HG03039 (cell line): ENCODE data around the gene PTPRC.

Experiments used
- ATAC-seq: cut with Tn5 transposase; IDR thresholded peaks from one replicate; pipeline ENCODE4 v1.9.1; 2021; ENCODE audit warnings: mild to moderate bottlenecking, moderate library complexity; ENCODE audit not compliant: unreplicated experiment

Gene PTPRC

DNA sequence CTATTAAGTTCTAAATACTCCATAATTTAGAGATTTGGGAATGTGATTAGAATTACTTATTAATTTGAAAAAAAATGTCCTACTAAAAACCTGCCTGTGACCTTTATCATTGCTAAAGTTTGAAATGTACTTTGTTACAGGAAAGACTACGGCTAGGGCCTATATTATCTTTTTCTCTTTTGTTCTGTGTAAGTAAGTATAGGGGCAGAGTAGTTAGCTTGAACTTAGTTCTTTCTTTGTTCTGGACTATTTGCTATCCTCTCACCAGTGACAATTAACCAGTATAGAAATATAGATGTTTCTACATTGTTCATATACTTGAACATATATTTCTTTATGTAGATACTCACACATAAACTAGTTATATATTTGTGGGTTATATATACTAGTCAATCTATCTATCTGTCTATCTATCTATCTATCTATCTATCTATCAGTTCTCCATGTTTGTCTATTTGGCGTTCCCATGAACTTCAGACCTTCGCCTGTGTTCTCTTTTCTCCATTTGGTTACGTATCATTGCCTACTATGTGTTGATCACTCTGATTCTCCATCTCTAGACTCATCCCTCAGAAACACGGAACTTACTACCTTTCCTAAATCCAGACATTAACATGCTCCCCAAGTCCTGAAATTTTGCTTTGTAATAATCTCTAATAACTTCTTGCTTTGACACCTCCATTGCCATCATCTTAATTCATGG, 3.3 kb downstream of the PTPRC start:
- no peak for ATAC-seq

DNA sequence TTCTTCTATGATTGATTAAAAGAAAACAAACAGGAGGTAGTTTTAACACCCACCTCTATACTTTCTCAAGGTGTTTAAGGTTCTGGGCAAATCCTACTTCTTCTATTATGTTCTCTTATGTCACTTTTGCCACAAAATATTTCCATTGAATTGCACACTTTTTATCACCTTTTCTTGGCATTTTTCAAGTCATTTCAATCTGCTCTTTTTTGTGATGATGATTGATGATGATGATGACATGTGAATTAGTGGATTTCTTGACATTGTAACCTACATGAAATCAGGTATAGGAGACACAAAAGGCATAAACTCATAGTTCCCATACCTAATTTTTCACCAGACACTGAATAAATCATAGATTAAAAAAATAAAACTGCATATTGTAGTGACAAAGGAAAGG, 4.1 kb downstream of the PTPRC start:
- ATAC-seq, result no peak

DNA sequence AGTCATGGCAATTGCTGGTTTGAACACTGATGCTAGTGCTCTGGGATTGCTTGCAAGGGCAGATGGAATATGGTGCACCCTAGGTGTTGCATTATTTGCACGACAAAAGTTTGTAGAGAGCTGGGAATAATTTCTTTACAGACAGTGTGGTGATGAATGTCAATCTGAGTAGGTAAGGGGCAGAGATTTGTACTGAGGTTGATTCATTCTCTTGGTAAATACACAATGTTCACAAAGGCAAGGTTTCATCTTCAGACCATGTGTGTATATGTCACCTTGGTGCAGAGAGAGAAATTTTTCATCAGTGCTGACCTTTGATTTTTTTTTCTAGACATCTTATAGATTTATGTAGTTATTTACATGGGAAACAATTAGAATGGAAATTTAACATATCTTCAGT, 5.0 kb downstream of the PTPRC start:
- no peak for ATAC-seq

DNA sequence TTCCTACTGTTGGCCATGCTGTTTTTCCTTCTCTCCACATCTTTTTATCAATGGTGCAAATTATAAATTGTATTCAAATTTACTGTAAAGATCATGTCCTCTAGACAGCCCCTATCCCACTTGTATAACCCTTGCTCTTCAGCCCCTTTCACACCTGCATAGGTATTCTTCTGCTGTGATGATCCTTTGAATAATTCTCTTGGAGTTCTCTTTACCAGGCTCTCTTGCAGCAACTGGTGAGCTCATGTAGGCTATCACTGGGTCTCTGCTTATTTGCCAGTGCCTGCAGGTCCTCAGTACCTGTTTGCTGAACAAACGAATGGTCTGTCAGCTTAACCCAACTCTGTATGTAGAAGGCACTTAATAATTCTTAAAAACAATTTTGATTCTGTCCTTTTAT, 8.2 kb downstream of the PTPRC start:
- no peak for ATAC-seq

DNA sequence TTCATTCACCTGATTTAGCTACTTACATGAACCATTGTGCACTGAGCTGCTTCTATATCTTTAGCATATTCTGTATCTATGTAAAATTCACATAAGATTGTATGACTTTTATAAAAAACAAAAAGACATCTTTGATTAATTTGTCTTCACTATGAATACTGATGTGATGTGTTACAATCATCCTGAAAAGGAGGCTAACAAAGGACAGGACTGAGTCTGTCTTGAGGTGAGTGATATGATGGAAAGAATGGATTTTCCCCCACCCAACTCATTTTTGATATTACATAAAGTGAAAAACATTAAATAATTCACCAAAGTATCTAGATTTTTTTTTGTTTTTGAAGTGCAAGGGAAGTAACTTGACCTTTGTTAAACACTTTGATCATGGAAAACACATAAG, 9.8 kb downstream of the PTPRC start:
- no peak for ATAC-seq

DNA sequence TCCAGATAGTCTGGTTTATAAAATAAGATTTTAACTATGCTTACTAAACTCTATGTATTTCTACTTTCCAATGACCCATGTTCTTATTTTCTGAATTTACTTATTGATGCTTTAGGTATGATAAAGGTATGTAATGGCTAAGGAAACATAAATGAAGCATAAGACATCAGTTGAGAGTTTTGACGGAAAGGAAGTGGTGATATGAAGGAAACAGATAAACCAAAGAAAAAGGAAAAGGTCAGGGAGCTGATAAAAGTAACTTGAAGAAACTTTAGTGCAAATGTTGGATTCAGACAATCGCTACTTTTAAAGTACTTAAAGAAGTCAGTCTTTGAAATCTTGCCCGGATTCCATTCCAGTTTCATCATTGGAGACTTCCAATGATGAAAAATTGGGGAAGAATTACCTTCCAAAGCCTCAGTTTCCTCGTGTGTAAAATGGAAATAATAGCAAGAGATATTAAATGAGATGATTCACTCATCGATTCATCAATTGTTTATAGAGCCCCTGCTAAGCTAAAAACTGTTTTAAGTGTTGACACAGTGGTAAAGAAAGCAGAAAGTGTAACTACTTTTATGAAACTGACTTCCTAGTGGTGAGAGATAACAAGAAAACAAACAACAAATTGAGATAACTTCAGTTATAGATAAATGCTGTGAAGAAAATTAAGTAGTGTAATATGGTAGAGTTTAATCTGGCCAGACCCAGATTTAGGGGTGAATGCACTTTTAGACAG, 10.6 kb downstream of the PTPRC start:
- no peak for ATAC-seq

DNA sequence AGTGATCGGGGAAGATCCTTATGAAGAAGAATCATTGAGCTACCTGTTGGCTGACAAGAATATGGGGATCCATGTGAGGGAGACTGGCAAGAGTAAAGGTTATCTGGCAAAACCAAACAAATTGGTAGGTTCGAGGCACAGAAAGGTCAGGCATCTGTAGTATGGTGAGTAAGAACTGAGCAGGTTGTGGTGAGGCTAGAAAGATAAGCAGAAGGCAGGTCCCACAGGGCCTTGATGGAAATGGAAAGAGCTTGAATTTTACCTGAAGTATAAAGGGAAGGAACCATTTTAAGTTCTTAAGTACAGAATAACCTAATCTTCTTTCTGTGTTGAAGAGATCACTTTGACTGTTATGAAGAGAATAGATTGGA, 11.1 kb downstream of the PTPRC start:
- peak; percentile 39 for ATAC-seq

DNA sequence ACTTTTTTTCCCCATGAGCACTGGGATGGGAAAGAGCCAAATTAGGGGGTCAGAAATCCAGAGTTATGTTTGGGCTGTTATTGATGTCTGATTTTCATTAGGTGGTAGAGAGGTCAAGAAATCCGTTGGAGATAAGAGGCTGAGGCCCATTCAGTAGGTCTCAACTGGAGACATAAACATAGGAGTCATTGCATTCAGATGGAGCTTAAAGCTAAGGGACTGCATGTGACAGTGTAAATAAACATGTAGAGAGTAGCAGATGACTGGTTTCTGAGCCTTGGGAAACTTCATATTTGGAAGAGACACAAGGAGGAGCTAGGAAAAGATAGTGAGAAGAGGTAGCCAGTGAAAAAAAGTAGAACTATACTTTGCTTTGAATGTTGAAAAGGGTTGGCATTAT, 11.7 kb downstream of the PTPRC start:
- no peak for ATAC-seq

DNA sequence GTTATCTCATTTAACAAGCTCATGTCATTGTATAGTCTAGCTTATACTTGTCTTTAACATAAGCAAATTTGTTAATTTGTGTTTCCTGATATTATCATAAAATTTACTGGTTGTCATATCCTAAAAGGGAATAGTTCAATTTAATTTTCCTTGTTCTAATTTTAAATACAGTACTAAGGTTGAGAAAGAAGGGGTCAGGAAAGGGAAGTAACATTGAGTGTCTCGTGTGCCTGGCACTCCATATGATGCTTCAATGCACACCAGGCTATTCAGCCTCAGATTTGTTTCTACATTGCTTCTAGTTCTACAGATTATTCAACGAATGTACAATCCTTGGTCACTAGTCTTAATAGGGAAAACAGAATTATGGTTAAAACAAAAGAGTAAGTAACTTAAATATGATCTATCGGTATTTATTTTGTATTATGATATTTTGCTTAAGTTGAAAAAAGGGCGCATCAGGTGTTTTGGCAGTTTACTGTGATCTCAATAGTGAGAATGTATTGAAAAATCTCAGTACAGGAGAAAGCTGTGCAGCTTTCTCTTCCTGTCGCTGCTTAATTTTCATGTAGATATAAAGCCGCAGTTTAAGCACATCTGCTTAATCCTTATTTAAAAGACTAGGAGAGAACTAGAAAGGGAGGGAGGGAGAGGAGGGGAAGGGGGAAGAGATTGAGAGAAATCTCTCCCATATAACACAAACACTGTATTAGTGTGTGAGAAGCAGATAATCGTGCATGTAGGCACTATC, 13.0 kb downstream of the PTPRC start:
- peak; percentile 40 for ATAC-seq

DNA sequence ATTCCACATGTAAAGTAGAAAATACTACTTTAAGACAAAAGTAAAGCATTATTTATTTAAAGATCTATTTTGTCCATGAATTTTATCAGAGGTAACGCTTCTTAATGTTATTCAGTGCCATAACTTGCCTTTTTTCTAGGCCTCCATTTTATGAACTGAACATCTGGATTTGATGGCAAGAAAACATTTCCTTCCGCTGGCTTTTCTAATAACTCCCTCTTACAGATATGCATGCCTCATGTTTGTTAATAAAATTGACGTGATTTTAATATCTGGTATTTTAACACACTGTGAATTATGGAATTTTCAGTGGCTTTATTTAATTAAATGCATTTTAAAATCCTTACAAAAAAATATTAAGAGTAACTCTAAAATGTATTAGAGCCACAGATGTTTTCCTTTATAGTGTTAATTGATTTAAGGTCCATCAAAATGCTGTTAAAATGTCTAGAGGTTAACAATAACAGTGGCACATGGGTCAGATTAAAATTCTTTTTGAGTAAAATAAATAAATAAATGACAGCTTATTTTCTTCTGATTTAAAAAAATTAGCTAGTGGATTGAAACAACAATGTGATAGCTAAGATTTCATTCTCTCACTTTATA, 15.1 kb downstream of the PTPRC start:
- no peak for ATAC-seq

DNA sequence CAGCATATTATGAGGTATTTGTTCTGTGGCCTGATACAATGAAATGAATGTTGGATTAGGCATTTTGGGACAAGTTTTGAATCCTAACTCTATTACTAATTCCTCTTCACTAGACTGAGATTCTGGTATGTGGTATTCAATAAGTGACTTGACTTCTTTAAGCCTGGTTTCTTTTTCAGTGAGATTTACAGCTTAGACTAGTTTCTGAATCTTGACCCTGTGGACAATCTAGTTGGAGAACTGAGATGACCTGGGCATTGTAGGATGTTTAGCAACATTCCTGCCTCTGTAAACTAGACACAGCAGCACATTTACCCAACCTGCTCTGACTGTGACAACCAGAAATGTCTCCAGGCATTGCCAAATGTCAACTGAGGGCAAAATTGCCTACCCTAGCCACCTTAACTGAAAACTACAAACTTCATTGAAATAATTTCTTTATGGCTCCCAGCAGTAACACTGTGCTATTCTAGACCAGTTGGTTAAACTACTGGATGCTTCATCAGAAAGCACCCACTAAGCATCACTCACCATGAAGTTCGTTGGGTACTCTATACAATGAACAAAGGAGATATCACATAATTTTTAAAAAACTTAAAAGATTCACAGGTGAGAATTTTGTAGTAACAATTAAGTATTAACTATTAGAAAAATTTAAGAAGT, 16.8 kb downstream of the PTPRC start:
- no peak for ATAC-seq

DNA sequence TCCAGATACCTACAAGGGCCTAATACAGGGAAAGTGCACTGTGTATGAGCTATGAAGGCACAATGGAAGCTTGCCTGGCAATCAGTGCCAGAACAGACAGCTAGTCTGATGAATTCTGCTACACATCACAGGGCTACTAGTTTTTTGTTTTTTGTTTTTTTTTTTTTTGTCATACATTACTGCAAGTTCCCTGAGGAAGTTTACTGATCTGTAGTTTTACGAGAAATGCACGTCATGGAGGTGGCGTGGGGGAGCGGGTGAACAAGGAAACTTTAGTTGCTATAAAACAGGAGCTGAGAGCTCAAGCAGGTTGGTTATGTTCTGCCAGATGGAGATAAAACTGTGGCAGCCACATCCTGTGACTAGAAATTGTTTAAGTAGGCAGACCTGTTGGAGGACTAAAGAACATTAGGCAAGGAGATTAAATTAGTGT, 17.7 kb downstream of the PTPRC start:
- ATAC-seq, result no peak

DNA sequence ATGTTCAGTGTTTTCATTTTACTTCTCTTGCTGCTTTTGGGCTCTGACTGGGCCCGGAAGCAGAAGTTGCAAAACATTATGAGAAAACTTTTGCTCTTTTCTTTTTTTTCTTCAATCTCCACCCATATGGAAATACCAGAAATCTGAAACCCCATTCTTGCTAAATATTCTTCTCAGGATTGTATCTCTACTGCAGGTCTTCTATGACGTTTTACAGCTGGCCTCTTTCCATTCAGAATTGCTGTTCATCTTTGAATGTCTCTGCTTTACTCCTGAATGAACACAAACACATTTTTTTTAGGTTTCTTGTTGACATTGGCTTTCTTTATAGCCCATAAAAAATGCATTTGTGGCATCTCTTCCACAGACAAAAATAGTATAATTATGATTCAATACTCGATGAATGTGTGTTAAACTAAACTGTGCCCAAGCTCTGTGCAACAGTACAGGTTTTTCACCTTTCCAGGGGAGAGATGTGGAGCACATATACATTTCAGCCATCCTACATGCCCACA, 18.8 kb downstream of the PTPRC start:
- peak; percentile 31 for ATAC-seq

DNA sequence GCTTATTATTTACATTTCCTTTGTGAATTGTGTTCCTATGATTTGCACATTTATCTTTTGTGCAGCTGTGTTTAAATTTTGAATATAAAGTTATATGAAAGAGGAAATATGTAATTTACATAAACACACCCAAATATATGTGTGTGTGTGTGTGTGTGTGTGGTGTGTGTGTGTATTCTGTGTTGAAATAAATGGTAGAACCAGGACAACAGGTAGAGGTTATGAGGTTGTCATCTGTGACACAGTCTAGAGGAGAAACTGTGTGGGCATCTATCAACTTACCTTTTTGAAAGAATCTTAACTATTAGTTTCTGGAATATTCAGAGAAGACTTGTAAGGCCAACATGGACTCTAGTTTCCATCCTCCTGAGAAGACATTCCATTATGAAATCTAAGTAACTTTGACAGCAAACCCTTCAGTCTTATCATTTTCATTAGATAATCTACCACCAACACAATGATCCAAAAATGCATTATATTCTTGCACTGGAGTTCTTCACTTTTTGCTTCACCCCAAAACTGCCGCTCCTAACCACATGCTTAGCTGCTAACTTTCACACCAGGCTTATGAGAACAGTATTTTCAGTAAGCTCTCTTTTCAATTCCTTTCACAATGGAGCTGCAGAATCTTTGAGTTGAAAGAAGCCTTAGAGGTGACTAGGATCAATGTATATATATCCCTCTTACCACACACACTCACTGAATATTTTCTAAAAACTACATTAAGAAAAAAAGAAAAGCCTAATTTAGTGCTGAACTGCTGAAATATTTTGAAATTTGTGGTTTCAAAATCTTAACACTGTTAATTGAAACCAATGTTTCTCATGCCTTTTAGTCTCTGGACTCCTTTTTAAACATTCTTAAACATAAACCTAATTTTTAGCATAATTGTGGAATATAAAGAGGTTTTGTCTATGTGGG, 21.8 kb downstream of the PTPRC start:
- no peak for ATAC-seq

DNA sequence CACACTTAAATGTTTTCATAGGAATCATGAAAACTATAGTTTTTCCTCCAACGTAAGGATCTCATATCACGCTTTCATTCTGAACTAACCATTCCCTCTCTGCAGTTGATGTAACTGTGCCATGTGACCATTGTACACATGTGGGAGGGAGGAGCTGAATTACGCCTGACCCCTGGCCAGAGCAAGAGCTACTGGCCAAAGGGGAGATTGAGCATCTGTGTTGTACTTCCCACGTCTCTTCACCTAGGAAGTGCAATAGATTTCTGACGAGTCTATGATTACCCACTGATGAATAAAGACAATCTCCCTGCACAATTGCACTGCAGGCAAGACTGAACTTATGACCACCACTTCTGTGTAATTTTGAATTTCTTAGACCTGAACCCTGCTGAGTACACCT, 24.0 kb downstream of the PTPRC start:
- ATAC-seq, result no peak

DNA sequence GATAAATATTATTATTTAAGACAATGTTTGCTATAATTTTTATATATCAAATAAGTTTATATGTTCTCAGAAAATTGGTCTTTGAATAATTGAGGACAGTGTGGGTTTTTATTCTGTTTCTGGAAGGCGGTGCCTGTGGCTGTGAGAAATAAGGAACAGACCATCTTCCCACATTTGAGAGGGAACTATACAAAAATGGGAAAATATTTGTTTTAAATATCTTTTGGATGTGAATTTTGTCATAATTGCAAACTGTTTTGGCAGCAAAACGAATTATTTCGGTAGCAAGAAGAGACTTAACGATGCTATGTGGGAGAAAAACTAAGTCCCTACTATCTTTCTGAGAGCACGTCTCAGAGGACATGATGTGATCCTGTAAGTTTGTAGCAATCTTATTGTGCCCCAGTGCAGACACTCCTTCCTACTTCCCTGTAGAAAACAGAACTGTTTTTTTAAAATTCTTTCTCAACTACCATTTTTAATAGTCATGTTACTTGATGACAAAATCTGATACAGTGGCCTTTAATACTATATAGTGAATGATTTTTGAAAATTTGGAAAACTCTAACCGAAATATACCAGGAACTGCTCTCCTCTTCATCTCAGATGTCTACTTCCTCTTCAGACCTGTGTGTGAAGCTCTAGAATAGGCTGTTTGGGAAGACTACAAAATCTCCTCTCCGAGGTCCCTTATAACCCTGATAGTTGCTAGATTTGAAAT, 25.4 kb downstream of the PTPRC start:
- no peak for ATAC-seq

DNA sequence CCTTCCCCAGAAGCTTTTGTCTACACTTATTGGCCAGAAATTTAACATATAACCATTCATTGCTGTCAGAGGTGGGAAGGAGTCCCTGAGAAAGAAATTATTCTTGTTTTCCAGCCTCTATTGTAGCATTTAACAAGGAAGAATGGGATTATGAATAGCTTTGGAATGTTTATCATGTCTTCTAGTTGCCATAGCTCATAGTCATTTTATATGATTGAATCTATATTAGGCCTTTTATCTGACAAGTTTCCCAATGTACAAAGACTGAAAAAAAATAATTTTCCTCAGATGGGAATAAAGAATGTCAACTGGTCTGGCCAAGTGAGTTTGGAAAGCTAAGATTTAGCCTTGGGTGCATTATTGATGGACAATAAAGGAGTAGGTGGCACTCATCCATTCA, 28.3 kb downstream of the PTPRC start:
- no peak for ATAC-seq

DNA sequence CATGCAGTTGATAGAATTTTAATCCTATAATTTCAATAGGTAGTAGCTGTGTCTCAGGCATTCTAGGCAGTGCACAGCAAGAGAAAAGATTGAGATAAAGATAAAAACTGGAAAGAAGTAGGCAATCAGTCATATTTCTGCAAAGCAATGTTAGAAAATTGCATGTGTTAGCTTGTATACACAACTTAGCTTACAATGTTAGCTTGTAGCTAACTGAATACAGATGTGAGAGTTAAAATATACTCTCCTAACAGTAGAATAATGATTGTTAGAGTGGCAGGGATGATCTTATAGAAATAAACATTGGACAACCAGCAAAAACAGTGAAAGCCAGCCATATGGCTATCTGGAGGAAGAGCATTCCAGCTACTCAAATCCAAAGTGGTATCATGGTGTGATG, 29.0 kb downstream of the PTPRC start:
- ATAC-seq, result no peak

DNA sequence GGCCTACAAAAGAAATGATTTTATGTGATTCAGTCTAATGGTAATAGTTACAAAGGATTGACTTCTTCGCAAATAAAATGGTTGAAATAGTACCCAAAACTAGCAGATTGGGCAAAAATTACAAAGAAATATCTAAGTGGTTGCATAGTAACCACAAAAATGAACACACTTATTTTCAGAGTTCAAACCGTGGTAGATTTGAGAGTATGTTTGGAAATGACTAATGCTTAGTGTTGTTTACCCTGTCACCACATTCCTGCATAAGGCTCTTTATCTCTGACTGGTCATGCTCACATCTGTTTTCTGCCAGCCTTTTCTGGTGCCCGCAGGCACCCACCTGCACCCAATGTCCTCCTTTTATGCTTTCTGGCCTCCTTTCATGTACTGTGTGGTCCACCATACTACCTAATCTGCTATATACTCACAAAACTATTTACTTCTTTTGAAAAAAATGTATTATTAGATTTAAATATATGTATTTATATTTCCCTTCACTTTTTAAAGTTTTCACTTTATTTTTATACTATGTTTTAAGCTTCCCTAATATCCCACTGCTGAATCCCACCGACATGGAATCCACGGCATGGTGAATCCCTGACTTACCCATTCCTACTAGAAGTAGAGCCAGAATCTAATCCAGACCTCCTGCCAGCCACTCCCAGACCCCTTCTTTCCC, 30.3 kb downstream of the PTPRC start:
- ATAC-seq, result peak; percentile 71
